H1 (cell line): Measurements from ENCODE around the gene SLIT3. TPM values are rescaled to one million over a fixed set of nuclear protein-coding genes. Genes with fewer than 3 reads are reported as not detected.

ENCODE experiments used
- CTCF ChIA-PET: fragments of 300-600 bp; sonication (Branson Sonifier 250); formaldehyde crosslinking; loops from one replicate; lab custom pipeline; 2021; ENCODE audit not compliant: partially characterized antibody; lab: Charles Lee
- POLR2A ChIA-PET: fragments of 300-600 bp; sonication (Branson Sonifier 250); formaldehyde crosslinking; loops from one replicate; lab custom pipeline; 2021; ENCODE audit warnings: inconsistent platforms; ENCODE audit not compliant: partially characterized antibody; lab: Charles Lee
- DNase-seq, 2 experiments: peaks; one replicate each; pipeline versions ENCODE4 v3.0.0 to v3.0.0-alpha.2; 2010 to 2022; ENCODE audit warnings: low spot score in 2 of 2, low read depth in 1 of 2, mixed read lengths in 1 of 2
- FAIRE-seq: peaks from 2 replicates; lab custom pipeline; 2011; peaks lifted over from hg19 to GRCh38; lab: Jason Lieb, UNC
- H2AFZ ChIP-seq: 2 replicates; pipeline ENCODE4 v1.8.1; 2012; ENCODE audit warnings: low read length, inconsistent platforms
- H2AK5ac ChIP-seq: 2 replicates; pipeline ENCODE4 v1.6.1; 2013; ENCODE audit warnings: low read depth, low read length
- H2BK120ac ChIP-seq: replicated peaks from 2 replicates; pipeline ENCODE3; 2013; ENCODE audit warnings: low read depth, low read length, inconsistent platforms
- H2BK12ac ChIP-seq: 2 replicates; pipeline ENCODE4 v1.6.1; 2013; ENCODE audit warnings: low read depth, low read length
- H2BK15ac ChIP-seq: 2 replicates; pipeline ENCODE4 v1.6.1; 2013; ENCODE audit warnings: low read length
- H2BK20ac ChIP-seq: 2 replicates; pipeline ENCODE4 v1.6.1; 2013; ENCODE audit warnings: low read length
- H2BK5ac ChIP-seq: 2 replicates; pipeline ENCODE4 v1.6.1; 2013; ENCODE audit warnings: low read depth, low read length
- H3K14ac ChIP-seq: 2 replicates; pipeline ENCODE4 v1.6.1; 2013; ENCODE audit warnings: inconsistent platforms; ENCODE audit not compliant: insufficient read length
- H3K18ac ChIP-seq: 2 replicates; pipeline ENCODE4 v1.6.1; 2013; ENCODE audit warnings: low read length; ENCODE audit errors: extremely low read depth
- H3K23ac ChIP-seq: 2 replicates; pipeline ENCODE4 v1.6.1; 2013; ENCODE audit warnings: inconsistent platforms; ENCODE audit not compliant: insufficient read length
- H3K23me2 ChIP-seq: 2 replicates; pipeline ENCODE4 v1.6.1; 2013; ENCODE audit warnings: low read depth, low read length
- H3K27ac ChIP-seq: 2 replicates; pipeline ENCODE4 v1.6.1; 2011; ENCODE audit warnings: low read depth, low read length, inconsistent platforms
- H3K27me3 ChIP-seq, 4 experiments: replicated peaks in 1 of 4; 1 replicate in 1 of 4; 2 replicates in 3 of 4; pipeline versions ENCODE4 v1.6.1 to v1.8.1; 2011 to 2013; ENCODE audit warnings: low read length in 3 of 4, mild to moderate bottlenecking in 3 of 4, inconsistent platforms in 2 of 4, mixed read lengths in 2 of 4, moderate library complexity in 1 of 4; ENCODE audit not compliant: control insufficient read depth in 3 of 4, insufficient read depth in 3 of 4; ENCODE audit errors: extremely low read depth in 1 of 4
- H3K36me3 ChIP-seq, 4 experiments: 2 replicates each; pipeline versions ENCODE4 v1.6.1 to v1.8.1; 2011 to 2013; ENCODE audit warnings: mild to moderate bottlenecking in 4 of 4, low read length in 3 of 4, moderate library complexity in 2 of 4, control low read depth in 1 of 4, inconsistent platforms in 1 of 4; ENCODE audit not compliant: insufficient read depth in 4 of 4, control insufficient read depth in 2 of 4
- H3K4ac ChIP-seq: replicated peaks from 2 replicates; pipeline ENCODE3; 2013; ENCODE audit warnings: low read length, low read depth, mixed read lengths, inconsistent platforms; ENCODE audit not compliant: insufficient read length
- H3K4me1 ChIP-seq, 4 experiments: replicated peaks in 1 of 4; 1 replicate in 1 of 4; 2 replicates in 3 of 4; pipeline versions ENCODE4 v1.6.1 to v1.8.1; 2011 to 2013; ENCODE audit warnings: low read length in 3 of 4, inconsistent platforms in 2 of 4, mixed read lengths in 1 of 4; ENCODE audit not compliant: insufficient read depth in 4 of 4, control insufficient read depth in 3 of 4
- H3K4me2 ChIP-seq, 2 experiments: 2 replicates each; pipeline versions ENCODE4 v1.6.1 to v1.8.1; 2011 to 2013; ENCODE audit warnings: low read depth in 2 of 2, low read length in 2 of 2, control low read depth in 1 of 2, inconsistent platforms in 1 of 2, mild to moderate bottlenecking in 1 of 2; ENCODE audit not compliant: insufficient read depth in 1 of 2
- H3K4me3 ChIP-seq, 4 experiments: fragments of 200-600, 300-600 bp in 1 of 4; sonication (generic), shearing (Covaris generic), sonication (Bioruptor Twin) in 1 of 4; 2 replicates each; pipeline versions ENCODE4 v1.5.1 to v1.8.1; 2011 to 2016; ENCODE audit warnings: low read length in 4 of 4, low read depth in 3 of 4, control low read depth in 2 of 4, inconsistent platforms in 2 of 4, mild to moderate bottlenecking in 2 of 4, mixed read lengths in 1 of 4, moderate library complexity in 1 of 4; ENCODE audit not compliant: insufficient read depth in 2 of 4; ENCODE audit errors: extremely low read depth in 1 of 4
- H3K56ac ChIP-seq: replicated peaks from 2 replicates; pipeline ENCODE3; 2013; ENCODE audit warnings: low read depth, mild to moderate bottlenecking, mixed read lengths, low read length, inconsistent platforms; ENCODE audit not compliant: insufficient read length
- H3K79me1 ChIP-seq: 2 replicates; pipeline ENCODE4 v1.6.1; 2013; ENCODE audit warnings: low read depth, low read length, control low read depth
- H3K79me2 ChIP-seq, 2 experiments: 2 replicates each; pipeline versions ENCODE4 v1.6.1 to v1.8.1; 2012 to 2013; ENCODE audit warnings: low read length in 2 of 2, mild to moderate bottlenecking in 2 of 2, inconsistent platforms in 1 of 2; ENCODE audit not compliant: insufficient read depth in 2 of 2, control insufficient read depth in 1 of 2
- H3K9ac ChIP-seq, 4 experiments: replicated peaks in 1 of 4; 1 replicate in 1 of 4; 2 replicates in 3 of 4; pipeline versions ENCODE4 v1.6.1 to v1.8.1; 2011 to 2013; ENCODE audit warnings: low read depth in 3 of 4, low read length in 3 of 4, control low read depth in 2 of 4, mild to moderate bottlenecking in 2 of 4, moderate library complexity in 2 of 4, inconsistent platforms in 1 of 4; ENCODE audit errors: extremely low read depth in 1 of 4
- H3K9me3 ChIP-seq, 2 experiments: 2 replicates each; pipeline versions ENCODE4 v1.6.1 to v1.8.1; 2012 to 2013; ENCODE audit warnings: mild to moderate bottlenecking in 2 of 2, moderate library complexity in 2 of 2, control low read depth in 1 of 2, inconsistent platforms in 1 of 2, low read depth in 1 of 2, low read length in 1 of 2, mixed read lengths in 1 of 2; ENCODE audit not compliant: insufficient read depth in 2 of 2
- H4K20me1 ChIP-seq, 2 experiments: replicated peaks in 1 of 2; 2 replicates each; pipeline versions ENCODE3 to v1.8.1; 2011 to 2013; ENCODE audit warnings: inconsistent platforms in 2 of 2, low read length in 2 of 2, mild to moderate bottlenecking in 1 of 2; ENCODE audit not compliant: insufficient read depth in 2 of 2, control insufficient read depth in 1 of 2
- H4K5ac ChIP-seq: 2 replicates; pipeline ENCODE4 v1.6.1; 2013; ENCODE audit warnings: low read length, low read depth, mixed read lengths, inconsistent platforms; ENCODE audit not compliant: insufficient read length
- H4K8ac ChIP-seq: 2 replicates; pipeline ENCODE4 v1.8.0; 2013; ENCODE audit warnings: mild to moderate bottlenecking, moderate library complexity, low read length, inconsistent platforms; ENCODE audit not compliant: insufficient read depth; ENCODE audit errors: extremely low read depth
- H4K91ac ChIP-seq: replicated peaks from 2 replicates; pipeline ENCODE3; 2013; ENCODE audit warnings: low read length, mixed read lengths, inconsistent platforms; ENCODE audit not compliant: insufficient read length
- WGBS, 2 experiments: shearing (Covaris generic) in 1 of 2; methylation state at CpG; one replicate each; pipeline versions ENCODE4 v1.1.6 to v1.1.7; 2013 to 2015; ENCODE audit warnings: low lambda C conversion rate in 2 of 2, mixed read lengths in 2 of 2, inconsistent platforms in 1 of 2, low coverage in 1 of 2, missing lambda C conversion rate in 1 of 2; ENCODE audit not compliant: insufficient replicate concordance in 2 of 2, insufficient coverage in 1 of 2, insufficient read length in 1 of 2; ENCODE audit errors: extremely low coverage in 1 of 2, missing lambda C conversion rate in 1 of 2; 5-methylcytosine and 5-hydroxymethylcytosine counted together
- polyA plus RNA-seq, 7 experiments: library from polyadenylated mRNA; depleted of rRNA in 3 of 7; stranded (reverse) in 5 of 7; unstranded in 2 of 7; fragments of >200 nt in 5 of 7; fragments of 200-250 nt in 2 of 7; gene quantifications; 1 replicate in 5 of 7; 2 replicates in 1 of 7; 4 replicates in 1 of 7; pipeline versions ENCODE4 v1.2.1 to v1.2.3, GENCODE V29; 2011 to 2013; ENCODE audit warnings: missing spikeins in 2 of 7, mixed read lengths in 2 of 7
- total RNA-seq: library from RNA; stranded (reverse); fragmentation: NEBNext Ultra II Directional; extraction: Animal tissue kit (Norgen Biotek cat#: 25700); gene quantifications from 2 replicates; pipeline ENCODE4 v1.2.1, GENCODE V29; 2021
- TF ChIP-seq, protein P1 (sequence below): IDR thresholded peaks from 2 replicates; pipeline ENCODE4 v1.6.1; 2012; ENCODE audit warnings: low read length, inconsistent platforms

The SLIT3 gene
- total and polyA plus RNA-seq, 2 of the 8 experiments (the other 6 are each of a cell fraction or from before 2014, with no cell fraction given) = 1.1 to 1.2 TPM

GRCh38 chr5:168851902-168852321 is 449.0 kb downstream of the SLIT3 start:
- Histone ChIP-seq H3K4me2 (no peak overlapping the region), H3K79me1 (no peaks in the 10 kb centered on the region)
- TF ChIP-seq, protein P1, sequence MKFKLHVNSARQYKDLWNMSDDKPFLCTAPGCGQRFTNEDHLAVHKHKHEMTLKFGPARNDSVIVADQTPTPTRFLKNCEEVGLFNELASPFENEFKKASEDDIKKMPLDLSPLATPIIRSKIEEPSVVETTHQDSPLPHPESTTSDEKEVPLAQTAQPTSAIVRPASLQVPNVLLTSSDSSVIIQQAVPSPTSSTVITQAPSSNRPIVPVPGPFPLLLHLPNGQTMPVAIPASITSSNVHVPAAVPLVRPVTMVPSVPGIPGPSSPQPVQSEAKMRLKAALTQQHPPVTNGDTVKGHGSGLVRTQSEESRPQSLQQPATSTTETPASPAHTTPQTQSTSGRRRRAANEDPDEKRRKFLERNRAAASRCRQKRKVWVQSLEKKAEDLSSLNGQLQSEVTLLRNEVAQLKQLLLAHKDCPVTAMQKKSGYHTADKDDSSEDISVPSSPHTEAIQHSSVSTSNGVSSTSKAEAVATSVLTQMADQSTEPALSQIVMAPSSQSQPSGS = no peak

More at GRCh38 chr5:168851902-168852321, 449.0 kb downstream of the SLIT3 start:
- H2BK12ac ChIP-seq = no peak overlapping the region
- 86% methylated on average over 7 of the region's 7 CpGs; no CpG with 5 or more reads in 1 of the 2 experiments for WGBS, 2 experiments
- H3K56ac ChIP-seq = no peak overlapping the region
- H4K8ac ChIP-seq = no peak overlapping the region
- H3K18ac ChIP-seq = no peak overlapping the region
- ChIA-PET CTCF (interaction anchor here (0.8 kb wide), 1 partner anchor 13 kb away, joined by 3 read pairs; no protein-coding TSS in a partner anchor), POLR2A (no interaction called here)
- no peak overlapping the region for H2BK20ac ChIP-seq
- H2BK120ac ChIP-seq = no peak overlapping the region
- no peak for FAIRE-seq
- H3K27me3 ChIP-seq = no peaks in the 10 kb centered on the region
- H3K9ac ChIP-seq = no peak overlapping the region
- no peak overlapping the region for H3K4ac ChIP-seq
- H4K91ac ChIP-seq = no peak overlapping the region
- no peaks in the 10 kb centered on the region; a peak in 1 of 4 replicates for H3K9me3 ChIP-seq
- H2BK15ac ChIP-seq = no peak overlapping the region
- H4K5ac ChIP-seq = no peak overlapping the region
- H3K4me1 ChIP-seq = peaks cover 0 to 2% (median 0%) of the 10 kb centered on the region in 4 experiments; a peak in 1 of 7 replicates
- no peak overlapping the region for H3K4me3 ChIP-seq
- H3K27ac ChIP-seq = no peak overlapping the region
- H3K14ac ChIP-seq = no peak overlapping the region
- no peaks in the 10 kb centered on the region for H3K36me3 ChIP-seq
- no peaks in the 10 kb centered on the region for H3K79me2 ChIP-seq
- peaks cover 0 to 2% of the 10 kb centered on the region in 2 experiments for H4K20me1 ChIP-seq
- no peak overlapping the region for H2BK5ac ChIP-seq
- H2AK5ac ChIP-seq = no peak overlapping the region
- no peaks in the 10 kb centered on the region for H3K23me2 ChIP-seq
- H2AFZ ChIP-seq = no peak overlapping the region
- no peak for DNase-seq
- no peak overlapping the region for H3K23ac ChIP-seq
